A549 (cell line): ENCODE data around the gene HPSE.

Experiments used
- CTCF ChIP-seq: fragments of >200 bp; sonication (Bioruptor Twin); formaldehyde crosslinking; IDR thresholded peaks from 3 replicates; pipeline ENCODE4 v1.5.1; 2016
- ESRRA ChIP-seq: fragments of 150-350 bp; IDR thresholded peaks from 2 replicates; pipeline ENCODE4 v1.6.1; 2014; ENCODE audit warnings: mild to moderate bottlenecking, low read length, borderline replicate concordance
- MYC ChIP-seq: IDR thresholded peaks from 2 replicates; pipeline ENCODE4 v1.6.1; 2012; ENCODE audit warnings: mild to moderate bottlenecking, inconsistent platforms, low read length, improper control_type of control experiment, borderline replicate concordance
- REST ChIP-seq: fragments of 200-600 bp; sonication (generic); IDR thresholded peaks from 2 replicates; pipeline ENCODE4 v1.6.1; 2016; ENCODE audit warnings: antibody characterized with exemption, mild to moderate bottlenecking, moderate library complexity
- RNF2 ChIP-seq: fragments of 200-600 bp; sonication (generic); IDR thresholded peaks from 2 replicates; pipeline ENCODE4 v1.6.1; 2016; ENCODE audit warnings: low read depth, mild to moderate bottlenecking, antibody characterized with exemption, moderate library complexity, borderline replicate concordance

GRCh38 chr4:83358410-83358809 is 23.8 kb upstream of the HPSE start:
- no peak for TF ChIP-seq ESRRA
- no peak for TF ChIP-seq MYC
- TF ChIP-seq RNF2 = no peak
- no peak for TF ChIP-seq REST
- TF ChIP-seq CTCF = no peak
